GM12878 (cell line): ENCODE results near the gene LRRC2. TPM values are rescaled to one million over a fixed set of nuclear protein-coding genes. Genes with fewer than 3 reads are reported as not detected.

Experiments
- ATAC-seq: fragments of 200-7000 bp; cut with Tn5 transposase; 3 replicates; pipeline ENCODE4 v1.9.1; 2020; ENCODE audit warnings: mild to moderate bottlenecking, moderate library complexity
- BruUV-seq: library from RNA; stranded (reverse); fragments of 400-500 nt; replicated peaks from 2 replicates; lab custom pipeline; 2021; lab: Mats Ljungman, UMichigan
- CTCF ChIA-PET: fragments of 300-600 bp; sonication (Branson Sonifier 250); formaldehyde crosslinking; extraction: SDS; loops from one replicate; lab custom pipeline; 2021; ENCODE audit warnings: inconsistent platforms; lab: Yijun Ruan, JAX
- POLR2A ChIA-PET: fragments of 350-600 bp; formaldehyde crosslinking; extraction: SDS; loops from one replicate; lab custom pipeline; 2021; ENCODE audit warnings: inconsistent platforms; lab: Charles Lee
- RAD21 ChIA-PET: fragments of 300-600 bp; sonication (Branson Sonifier 250); formaldehyde crosslinking; loops from one replicate; lab custom pipeline; 2023; ENCODE audit warnings: antibody characterized with exemption; ENCODE audit not compliant: unreplicated experiment; lab: Charles Lee
- SMC1A ChIA-PET: fragments of 300-600 bp; sonication (Branson Sonifier 250); formaldehyde crosslinking; loops from one replicate; lab custom pipeline; 2023; ENCODE audit not compliant: unreplicated experiment, uncharacterized antibody; lab: Charles Lee
- DNase-seq: peaks from one replicate; pipeline ENCODE4 v3.0.0-alpha.2; 2011; ENCODE audit warnings: low read depth, low spot score
- FAIRE-seq: peaks from 3 replicates; lab custom pipeline; 2011; peaks lifted over from hg19 to GRCh38; lab: Jason Lieb, UNC
- H2AFZ ChIP-seq: 2 replicates; pipeline ENCODE4 v1.6.0; 2011; ENCODE audit warnings: low read depth, low read length, control low read depth; ENCODE audit not compliant: control insufficient read depth
- H3K27ac ChIP-seq: 2 replicates; pipeline ENCODE4 v1.5.1; 2011; ENCODE audit warnings: control low read depth; ENCODE audit not compliant: control insufficient read depth, insufficient read depth
- H3K27me3 ChIP-seq, 2 experiments: replicated peaks in 1 of 2; 2 replicates each; pipeline versions ENCODE4 v1.6.0 to v1.6.1; 2011; ENCODE audit warnings: low read length in 1 of 2; ENCODE audit not compliant: control insufficient read depth in 2 of 2, insufficient read depth in 2 of 2
- H3K36me3 ChIP-seq, 2 experiments: 2 replicates each; pipeline ENCODE4 v1.5.1; 2011; ENCODE audit warnings: low read length in 1 of 2; ENCODE audit not compliant: control insufficient read depth in 2 of 2, insufficient read depth in 2 of 2
- H3K4me1 ChIP-seq: 2 replicates; pipeline ENCODE4 v1.6.1; 2011; ENCODE audit warnings: mild to moderate bottlenecking, low read length, moderate library complexity, mixed read lengths; ENCODE audit not compliant: control insufficient read depth, insufficient read depth
- H3K4me2 ChIP-seq: 2 replicates; pipeline ENCODE4 v1.6.0; 2011; ENCODE audit warnings: control low read depth; ENCODE audit not compliant: control insufficient read depth, insufficient read depth
- H3K4me3 ChIP-seq: fragments of 200-600 bp; sonication (generic); 2 replicates; pipeline ENCODE4 v1.5.1; 2016
- H3K79me2 ChIP-seq: 2 replicates; pipeline ENCODE4 v1.6.0; 2011; ENCODE audit warnings: low read length; ENCODE audit not compliant: control insufficient read depth, insufficient read depth
- H3K9ac ChIP-seq: 2 replicates; pipeline ENCODE4 v1.8.0; 2011; ENCODE audit warnings: low read length, control low read depth, mixed read lengths; ENCODE audit not compliant: control insufficient read depth, insufficient read depth
- H3K9me3 ChIP-seq: replicated peaks from 3 replicates; pipeline ENCODE4 v1.5.1; 2011; ENCODE audit warnings: mild to moderate bottlenecking, low read length; ENCODE audit not compliant: control insufficient read depth, insufficient read depth
- H4K20me1 ChIP-seq: 2 replicates; pipeline ENCODE4 v1.6.0; 2011; ENCODE audit not compliant: control insufficient read depth, insufficient read depth
- CUX1 ChIP-seq: IDR thresholded peaks from 2 replicates; pipeline ENCODE4 v1.6.1; 2012; ENCODE audit warnings: improper control_type of control experiment, low read depth, low read length; ENCODE audit not compliant: insufficient replicate concordance
- SPI1 ChIP-seq: IDR thresholded peaks from 2 replicates; pipeline ENCODE4 v1.6.1; 2011; ENCODE audit warnings: low read depth, mild to moderate bottlenecking, low read length, moderate library complexity, borderline replicate concordance; ENCODE audit not compliant: insufficient read depth
- WGBS: methylation state at CpG from one replicate; pipeline ENCODE4 v1.1.6; 2016; ENCODE audit warnings: low lambda C conversion rate; ENCODE audit not compliant: insufficient replicate concordance, insufficient coverage; ENCODE audit errors: missing lambda C conversion rate; 5-methylcytosine and 5-hydroxymethylcytosine counted together
- in situ Hi-C: fragments of 300-500 bp; cut with MboI; formaldehyde crosslinking; loops from 9 replicates; pipeline ENCODE4 v1.14.3; 2018; ENCODE audit warnings: mixed read lengths
- intact Hi-C: fragments of 100-400 bp; cut with micrococcal nuclease; formaldehyde crosslinking; loops from one replicate; pipeline ENCODE4 v1.14.2; 2022; ENCODE audit not compliant: unreplicated experiment
- polyA plus RNA-seq, 11 experiments: library from polyadenylated mRNA; depleted of rRNA in 4 of 11; unstranded in 6 of 11; stranded (reverse) in 5 of 11; fragments of >200 nt; fragmentation: Nextera tagmentation in 4 of 11; fragmentation: Illumina TruSeq in 1 of 11; extraction: Ambion mirVana in 4 of 11; extraction: Trizol in 1 of 11; gene quantifications; 1 replicate in 1 of 11; 2 replicates in 10 of 11; pipeline versions ENCODE4 v1.2.1 to v1.2.3, GENCODE V29; 2011 to 2016; ENCODE audit warnings: inconsistent platforms in 2 of 11, missing spikeins in 2 of 11, low read depth in 1 of 11
- total RNA-seq, 4 experiments: library from RNA; depleted of rRNA in 3 of 4; stranded (reverse); fragments of >200 nt in 3 of 4; fragmentation: Illumina TruSeq in 1 of 4; extraction: Trizol in 1 of 4; gene quantifications; 2 replicates each; pipeline versions ENCODE4 v1.2.1 to v1.2.3, GENCODE V29; 2013 to 2021

LRRC2 gene
- total and polyA plus RNA-seq, 10 of the 15 experiments (the other 5 are each of a cell fraction or from before 2014, with no cell fraction given): not detected

- POLR2A ChIA-PET: no interaction called here
- no peak for DNase-seq
- no peaks in the 10 kb centered on the region for H3K36me3 ChIP-seq
- H3K27me3 ChIP-seq: no peaks in the 10 kb centered on the region
- H3K9me3 ChIP-seq: peaks cover 1% of the 10 kb centered on the region; the same call in 2 of the 3 replicates
- no peaks in the 10 kb centered on the region for H4K20me1 ChIP-seq
- RAD21 ChIA-PET: interaction anchor here (1.2 to 1.3 kb wide), 2 partner anchors 53 to 88 kb away, joined by 3 to 4 read pairs; no protein-coding TSS in a partner anchor
- no TSS peak for BruUV-seq
- no peak overlapping the region; the same call in 1 of the 2 replicates for H2AFZ ChIP-seq
- intact Hi-C loops: no loop called here
- no peak for FAIRE-seq
- in situ Hi-C loops: no loop called here
- H3K79me2 ChIP-seq: no peaks in the 10 kb centered on the region
- 27% methylated on average over 1 of the region's 1 CpG for WGBS
- CTCF ChIA-PET: interaction anchor here (0.7 to 1.7 kb wide), 5 partner anchors 10 to 436 kb away, joined by 3 to 5 read pairs (median 4); no protein-coding TSS in a partner anchor
- SMC1A ChIA-PET: interaction anchor here (1.4 to 1.7 kb wide), 4 partner anchors 12 to 88 kb away, joined by 3 to 8 read pairs (median 4); no protein-coding TSS in a partner anchor
- no peak overlapping the region for H3K4me3 ChIP-seq
- H3K4me1 ChIP-seq: peaks cover 40% of the 10 kb centered on the region
- H3K4me2 ChIP-seq: no peak overlapping the region
- no peak overlapping the region for H3K9ac ChIP-seq
- no peak for ATAC-seq
- TF ChIP-seq CUX1 (no peak), SPI1 (0 out of 2 replicates have a peak, but pooled peaks have one; percentile 20)
- H3K27ac ChIP-seq: no peak overlapping the region
Observed at GRCh38 chr3:46541835-46542234, 24.3 kb downstream of the LRRC2 start.
